Spleen (tissue), 11 donors: ENCODE measurements around the gene OR2L13. TPM values are rescaled to one million over a fixed set of nuclear protein-coding genes. Genes with fewer than 3 reads are reported as not detected.
A peak's percentile ranks its signal among the peaks of the same experiment; 100 is the strongest.
"Not testable (repeated sequence)": the region's sequence is repeated elsewhere in the genome, so short reads cannot be mapped to it uniquely, and the experiment has no call there.

Experiments
- DNase-seq: peaks from one replicate; pipeline ENCODE4 v3.0.0-alpha.2; 2020
- H3K27ac ChIP-seq, 8 donors: fragments of 200-600 bp; sonication (generic) in 7 of 8; 1 replicate in 4 of 8; 2 replicates in 4 of 8; pipeline versions ENCODE4 v1.5.0 to v1.8.0; 2016 to 2021; ENCODE audit warnings: inconsistent platforms in 4 of 8, mild to moderate bottlenecking in 4 of 8, moderate library complexity in 1 of 8
- H3K27me3 ChIP-seq, 7 donors: fragments of 200-600 bp; sonication (generic) in 6 of 7; replicated peaks in 1 of 7; 1 replicate in 4 of 7; 2 replicates in 3 of 7; pipeline versions ENCODE4 v1.5.0 to v1.8.0; 2016 to 2021; ENCODE audit warnings: inconsistent platforms in 3 of 7, mild to moderate bottlenecking in 1 of 7
- H3K36me3 ChIP-seq, 6 donors: fragments of 200-600 bp; sonication (generic) in 5 of 6; 1 replicate in 4 of 6; 2 replicates in 2 of 6; pipeline versions ENCODE4 v1.5.0 to v1.8.0; 2016 to 2021; ENCODE audit warnings: inconsistent platforms in 2 of 6
- H3K4me1 ChIP-seq, 6 donors: fragments of 200-600 bp; sonication (generic) in 5 of 6; 1 replicate in 3 of 6; 2 replicates in 3 of 6; pipeline versions ENCODE4 v1.5.0 to v1.8.0; 2016 to 2021; ENCODE audit warnings: inconsistent platforms in 3 of 6
- H3K4me3 ChIP-seq, 8 donors: fragments of 200-600 bp; sonication (generic) in 7 of 8; 1 replicate in 4 of 8; 2 replicates in 4 of 8; pipeline versions ENCODE4 v1.5.0 to v1.8.0; 2016 to 2021; ENCODE audit warnings: inconsistent platforms in 4 of 8, mild to moderate bottlenecking in 4 of 8, moderate library complexity in 2 of 8
- H3K9me3 ChIP-seq, 8 donors: fragments of 200-600 bp; sonication (generic) in 7 of 8; 1 replicate in 4 of 8; 2 replicates in 4 of 8; pipeline versions ENCODE4 v1.5.0 to v1.8.0; 2016 to 2021; ENCODE audit warnings: inconsistent platforms in 4 of 8
- CTCF ChIP-seq, 11 experiments: fragments of 200-600 bp in 7 of 11; fragments of 450-650 bp in 4 of 11; sonication (generic) in 4 of 11; IDR thresholded peaks in 8 of 11; conservative IDR thresholded peaks in 3 of 11; 1 replicate in 7 of 11; 2 replicates in 4 of 11; pipeline versions ENCODE4 v1.4.0 to v1.8.0; 2016 to 2021; ENCODE audit warnings: antibody characterized with exemption in 11 of 11, inconsistent platforms in 4 of 11, mild to moderate bottlenecking in 1 of 11
- POLR2A ChIP-seq, 3 donors: fragments of 450-650 bp; IDR thresholded peaks; one replicate each; pipeline ENCODE4 v1.5.1; 2017; ENCODE audit warnings: antibody characterized with exemption in 3 of 3, mild to moderate bottlenecking in 1 of 3
- POLR2AphosphoS5 ChIP-seq, 3 donors: sonication (generic); formaldehyde crosslinking; IDR thresholded peaks; one replicate each; pipeline ENCODE4 v1.5.1; 2017; ENCODE audit warnings: antibody characterized with exemption in 3 of 3
- WGBS, 5 donors: extraction: QIAGEN DNeasy Blood & Tissue Kit in 3 of 5; methylation state at CpG; one replicate each; pipeline versions ENCODE4 v1.1.5 to v1.1.7; 2013 to 2018; 5-methylcytosine and 5-hydroxymethylcytosine counted together
- intact Hi-C: fragments of 100-400 bp; cut with DNase I; formaldehyde crosslinking; loops from one replicate; pipeline ENCODE4 v1.15.0; 2023; ENCODE audit warnings: low total_unique reads
- polyA plus RNA-seq, 3 donors: library from polyadenylated mRNA; stranded (reverse); fragments of 200-250 nt; gene quantifications; one replicate each; pipeline ENCODE4 v1.2.1, GENCODE V29; 2013
- total RNA-seq, 7 donors: library from RNA; depleted of rRNA in 3 of 7; stranded (reverse); fragments of >200 nt in 3 of 7; fragmentation: NEBNext Ultra II Directional in 4 of 7; extraction: Animal tissue kit (Norgen Biotek cat#: 25700) in 4 of 7; gene quantifications; one replicate each; pipeline versions ENCODE4 v1.1.0 to v1.2.1, GENCODE V29; 2016 to 2021
- donor health status: healthy with polysubstance abuse.
- donor health status: DM: no; HTN: no; CAD: no; lungs with moderate emphysema.
- donor health status: DM: no; HTN: no; CAD: no.
- donor health status: Bipolar disorder and iron deficiency.
- donor health status: healthy.
- donor health status: DM: no; HTN: no; CAD: no.
- donor health status: DM: yes; HTN: yes; CAD: no.

Gene OR2L13
- total and polyA plus RNA-seq, 10 donors: 0.14 to 1.1 (median 0.33) TPM; not detected in 2

GRCh38 chr1:248054671-248055070 is 40.3 kb upstream of the OR2L13 start:
- no peaks in the 10 kb centered on the region for H3K4me1 ChIP-seq
- no peak overlapping the region for H3K4me3 ChIP-seq
- TF ChIP-seq POLR2A (IDR thresholded peaks at IDR 0.05) (no peak), CTCF (IDR thresholded peaks at IDR 0.05 in 8 of 11, conservative IDR thresholded peaks at IDR 0.05 in 3 of 11) (no peak), POLR2AphosphoS5 (IDR thresholded peaks at IDR 0.05) (no peak)
- DNase-seq: no peak
- H3K9me3 ChIP-seq: peaks cover 0 to 40% (median 19%) of the 10 kb centered on the region in 8 donors
- H3K27ac ChIP-seq: no peak overlapping the region
- H3K27me3 ChIP-seq: no peaks in the 10 kb centered on the region
- intact Hi-C loops: no loop called here
- no peaks in the 10 kb centered on the region for H3K36me3 ChIP-seq

GRCh38 chr1:248055261-248055660 is 39.7 kb upstream of the OR2L13 start:
- 47 to 87% (median 77%) methylated on average over 2 of the region's 2 CpGs for WGBS, 5 donors
- DNase-seq: no peak

GRCh38 chr1:248065071-248065470 is 29.9 kb upstream of the OR2L13 start:
- Histone ChIP-seq H3K4me3 (no peak overlapping the region), H3K4me1 (no peaks in the 10 kb centered on the region), H3K27ac (no peak overlapping the region), H3K36me3 (no peaks in the 10 kb centered on the region), H3K9me3 (peaks cover 0 to 23% (median 2%) of the 10 kb centered on the region in 8 donors), H3K27me3 (no peaks in the 10 kb centered on the region)
- no peak for TF ChIP-seq CTCF (IDR thresholded peaks at IDR 0.05 in 8 of 11, conservative IDR thresholded peaks at IDR 0.05 in 3 of 11)
- no peak for TF ChIP-seq POLR2A (IDR thresholded peaks at IDR 0.05)
- TF ChIP-seq POLR2AphosphoS5 (IDR thresholded peaks at IDR 0.05): no peak
- DNase-seq: no peak
- intact Hi-C loops: no loop called here
- 74 to 84% (median 76%) methylated on average over 2 of the region's 2 CpGs for WGBS, 5 donors

More at GRCh38 chr1:248055261-248055660, 39.7 kb upstream of the OR2L13 start:
- no peak for TF ChIP-seq POLR2A (IDR thresholded peaks at IDR 0.05)
- no peak for TF ChIP-seq CTCF (IDR thresholded peaks at IDR 0.05 in 8 of 11, conservative IDR thresholded peaks at IDR 0.05 in 3 of 11)
- TF ChIP-seq POLR2AphosphoS5 (IDR thresholded peaks at IDR 0.05): no peak
- intact Hi-C loops: no loop called here
- Histone ChIP-seq H3K4me1 (no peaks in the 10 kb centered on the region), H3K27ac (no peak overlapping the region), H3K4me3 (no peak overlapping the region), H3K9me3 (peaks cover 0 to 40% (median 19%) of the 10 kb centered on the region in 8 donors), H3K27me3 (no peaks in the 10 kb centered on the region), H3K36me3 (no peaks in the 10 kb centered on the region)

- Histone ChIP-seq H3K9me3 (peaks cover 0 to 23% (median 2%) of the 10 kb centered on the region in 8 donors), H3K27ac (no peak overlapping the region), H3K4me3 (no peak overlapping the region), H3K36me3 (no peaks in the 10 kb centered on the region), H3K27me3 (no peaks in the 10 kb centered on the region), H3K4me1 (no peaks in the 10 kb centered on the region)
- no peak for DNase-seq
- intact Hi-C loops: no loop called here
- WGBS, 5 donors: 94 to 100% (median 94%) methylated on average over 3 of the region's 3 CpGs
- TF ChIP-seq POLR2AphosphoS5 (IDR thresholded peaks at IDR 0.05): no peak
- no peak for TF ChIP-seq POLR2A (IDR thresholded peaks at IDR 0.05)
- TF ChIP-seq CTCF (IDR thresholded peaks at IDR 0.05 in 8 of 11, conservative IDR thresholded peaks at IDR 0.05 in 3 of 11): no peak
These were observed 29.4 kb upstream of the OR2L13 start for GRCh38 chr1:248065604-248066003.

GRCh38 chr1:248083864-248084263 is 11.1 kb upstream of the OR2L13 start:
- H3K9me3 ChIP-seq: peaks cover 0 to 14% (median 7%) of the 10 kb centered on the region in 8 donors
- H3K4me3 ChIP-seq, H3K4me1 ChIP-seq, H3K27me3 ChIP-seq, intact Hi-C loops, H3K27ac ChIP-seq, H3K36me3 ChIP-seq: not testable (repeated sequence)
- peak; percentile 36 for DNase-seq
- WGBS, 5 donors: 86 to 93% (median 90%) methylated on average over 6 to 12 of the region's 17 CpGs; no CpG with 5 or more reads in 1 of the 5 donors
